GM04504 (cell line): ENCODE measurements around the gene FNDC3B.
"Not testable (repeated sequence)": the region's sequence is repeated elsewhere in the genome, so short reads cannot be mapped to it uniquely, and the experiment has no call there.

Experiments
- DNase-seq: peaks from one replicate; pipeline ENCODE4 v3.0.0-alpha.2; 2012; ENCODE audit warnings: low read depth

FNDC3B gene

DNA sequence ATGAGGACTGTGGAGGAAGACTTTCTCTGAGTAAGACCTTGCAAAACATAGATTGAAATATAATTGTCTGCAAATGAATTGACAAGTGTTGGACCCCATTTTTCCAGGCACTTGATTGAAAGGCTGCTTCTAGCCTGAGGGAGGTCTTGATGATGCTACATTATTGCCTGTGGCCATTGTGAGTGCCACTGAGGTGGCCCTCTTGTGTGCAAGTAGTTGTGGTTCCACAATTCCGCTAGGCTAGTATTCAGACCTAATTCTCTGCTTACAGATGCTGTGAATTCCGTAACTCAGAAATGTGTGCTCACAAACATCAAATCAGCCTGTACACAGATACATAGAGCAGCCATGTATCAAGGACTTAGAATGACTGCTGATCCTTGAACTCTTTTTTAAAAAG is 34.7 kb downstream of the FNDC3B start:
- DNase-seq, result no peak

DNA sequence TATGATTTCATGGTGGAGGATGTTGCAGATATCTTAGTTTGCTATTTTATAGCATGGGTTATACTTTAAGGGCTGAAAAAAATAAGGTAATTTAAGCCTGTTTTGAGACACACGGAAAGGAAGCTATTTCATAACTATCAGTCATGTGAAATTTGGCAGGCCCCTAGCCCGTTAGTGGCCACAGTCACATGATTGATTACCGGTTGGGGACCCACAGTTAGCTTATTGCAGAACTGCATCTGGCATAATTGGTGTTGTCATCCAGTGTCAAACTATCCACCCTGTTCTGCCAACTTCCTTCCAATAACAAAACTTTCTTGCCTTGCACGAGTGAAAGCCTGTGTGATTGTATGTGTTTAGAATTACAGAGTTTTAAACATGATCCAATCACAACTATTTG is 35.2 kb downstream of the FNDC3B start:
- no peak for DNase-seq

DNA sequence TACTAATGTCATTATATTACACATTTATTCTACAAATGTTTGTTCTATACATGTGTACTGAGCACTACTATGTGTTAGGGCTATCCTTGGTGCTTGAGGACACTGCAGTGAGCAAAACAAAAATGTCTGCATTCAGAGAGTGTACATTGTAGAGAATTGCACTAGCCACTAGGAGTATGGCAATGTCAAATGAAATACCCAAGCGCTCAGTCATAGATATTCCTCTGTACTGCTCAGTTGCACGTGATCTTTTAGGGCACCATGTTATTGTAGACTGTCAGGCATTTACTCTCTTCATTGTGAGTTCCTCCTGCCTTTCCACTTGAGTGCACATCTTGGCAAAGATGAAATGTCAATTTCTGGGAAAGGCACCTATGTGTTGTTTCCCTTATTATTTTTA is 36.8 kb downstream of the FNDC3B start:
- no peak for DNase-seq

DNA sequence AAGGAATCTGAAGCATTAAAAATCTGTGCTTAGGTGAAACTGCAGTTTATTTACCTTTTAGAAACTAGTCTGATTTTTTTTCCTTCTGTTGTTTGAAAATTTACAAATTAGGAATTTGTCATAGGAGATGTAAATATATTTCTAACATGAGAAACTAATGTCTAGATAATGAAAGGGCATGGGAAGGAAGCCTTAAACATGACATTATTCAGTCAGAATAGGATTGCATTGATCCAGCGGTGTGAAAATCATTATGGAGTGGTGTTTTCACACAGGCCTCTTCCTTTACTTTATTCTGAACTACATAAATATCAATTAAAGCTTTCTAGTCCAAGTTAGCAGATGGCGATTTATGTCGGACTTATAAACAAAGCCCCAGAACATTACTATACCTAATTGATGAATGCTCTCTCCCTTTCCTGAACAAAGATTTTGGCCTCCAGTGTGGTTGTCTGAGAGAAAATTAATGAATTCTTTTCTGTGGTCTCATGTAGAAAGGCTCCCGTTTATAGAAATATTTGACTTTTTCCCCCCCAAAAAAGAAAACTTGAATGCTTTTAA is 37.9 kb downstream of the FNDC3B start:
- no peak for DNase-seq

DNA sequence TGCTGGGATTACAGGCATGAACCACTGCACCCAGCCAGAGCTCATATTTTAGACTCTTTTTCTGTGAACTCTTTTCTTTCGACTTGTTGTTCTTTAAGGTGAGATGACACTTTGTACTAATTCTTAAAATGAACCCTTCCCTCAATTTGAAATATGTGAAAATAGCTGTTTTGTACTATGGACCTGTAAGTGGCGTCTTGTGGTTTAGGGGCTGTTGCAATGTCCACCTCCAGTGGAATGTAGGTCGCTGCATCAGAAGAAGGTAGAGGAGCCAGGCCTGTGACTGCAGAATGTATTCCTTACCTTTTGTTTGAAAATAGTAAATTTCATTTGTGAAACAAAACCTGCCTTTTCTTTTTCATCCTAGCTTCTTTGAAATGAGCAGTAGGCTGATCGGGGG is 38.9 kb downstream of the FNDC3B start:
- no peak for DNase-seq

DNA sequence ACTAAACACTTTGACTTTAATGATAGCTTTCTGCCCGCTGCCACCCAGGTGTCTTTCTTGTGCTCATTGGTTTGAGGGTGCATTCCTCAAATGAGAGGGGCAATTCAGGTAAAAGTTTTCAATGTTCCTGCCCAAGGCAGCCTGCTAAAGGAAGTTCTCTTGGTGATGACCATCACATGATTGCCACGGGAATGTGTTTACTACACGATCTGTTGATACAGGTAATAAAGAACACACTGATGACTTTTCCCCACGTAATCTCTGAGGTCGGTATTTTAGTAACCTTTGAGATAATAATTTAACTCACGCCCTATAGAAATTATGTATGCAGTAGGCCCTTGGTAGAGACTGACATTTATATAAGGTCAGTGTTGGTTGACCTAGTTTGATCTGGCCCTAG is 39.3 kb downstream of the FNDC3B start:
- no peak for DNase-seq

DNA sequence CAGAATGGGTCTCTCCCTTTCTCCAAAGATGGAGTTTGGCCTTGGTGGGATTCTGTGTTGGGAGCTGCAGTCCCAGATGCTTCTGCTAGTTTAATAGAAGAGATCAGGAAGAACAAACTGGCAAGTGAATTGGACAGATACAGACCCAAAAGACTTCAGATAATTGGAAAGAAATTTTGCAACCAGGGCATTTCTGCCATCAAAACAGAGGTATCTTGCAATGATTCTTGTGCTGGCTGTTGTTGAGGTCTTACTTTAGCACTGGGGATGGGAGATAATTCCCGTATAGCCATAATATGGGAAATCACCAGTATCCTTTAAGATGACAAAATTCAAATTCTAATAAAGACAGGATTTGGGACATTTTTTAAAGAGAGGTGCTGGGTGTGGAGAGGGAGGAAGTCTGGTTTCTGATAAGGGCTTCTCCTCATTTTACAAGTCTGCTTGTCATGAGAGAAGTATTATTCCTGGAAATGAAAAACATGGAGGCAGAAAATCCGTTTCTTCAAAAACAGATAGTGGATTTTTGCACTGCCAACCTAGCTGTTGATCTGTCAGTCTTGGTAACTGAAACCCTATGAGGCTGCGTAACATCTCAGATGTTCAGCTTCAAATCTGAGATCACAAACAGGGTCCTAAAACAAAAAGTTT is 40.1 kb downstream of the FNDC3B start:
- DNase-seq, result no peak

DNA sequence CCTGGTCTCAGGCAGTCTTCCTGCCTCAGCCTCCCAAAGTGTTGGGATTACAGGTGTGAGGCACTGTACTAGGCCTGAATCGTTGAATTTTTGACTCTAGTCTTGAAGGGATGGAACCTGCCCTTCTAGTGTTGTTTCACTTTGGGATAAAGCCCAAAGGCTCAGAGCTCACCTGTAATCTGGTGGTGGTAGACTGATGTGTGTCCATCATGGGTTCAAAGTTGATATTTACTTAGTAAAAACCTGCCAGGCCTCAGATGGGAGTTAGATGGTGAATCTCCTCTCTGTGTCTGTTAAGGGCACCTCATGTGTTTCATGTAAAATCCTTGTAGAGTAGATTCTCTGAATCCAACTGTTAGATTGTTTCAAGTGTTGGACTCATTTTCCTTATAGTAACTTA is 41.1 kb downstream of the FNDC3B start:
- no peak for DNase-seq

DNA sequence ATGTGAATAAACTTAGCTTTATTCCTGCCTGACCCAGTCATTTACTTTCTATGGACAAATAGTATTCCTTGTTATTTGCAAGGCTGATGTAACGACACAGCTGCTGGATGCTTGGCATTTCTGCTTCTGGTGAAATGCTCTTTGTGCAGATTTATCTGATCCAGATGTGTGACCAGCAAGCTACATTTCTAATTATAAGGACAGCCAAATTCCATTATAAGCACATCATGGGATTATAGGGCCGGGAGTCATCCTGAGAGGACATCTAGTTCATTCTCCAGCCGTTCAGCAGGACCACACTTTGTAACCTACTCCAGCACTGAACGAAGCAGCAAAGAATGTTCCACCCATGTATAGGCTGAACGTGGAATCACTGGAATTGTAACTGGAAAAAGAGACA is 42.9 kb downstream of the FNDC3B start:
- peak; percentile 97 for DNase-seq

DNA sequence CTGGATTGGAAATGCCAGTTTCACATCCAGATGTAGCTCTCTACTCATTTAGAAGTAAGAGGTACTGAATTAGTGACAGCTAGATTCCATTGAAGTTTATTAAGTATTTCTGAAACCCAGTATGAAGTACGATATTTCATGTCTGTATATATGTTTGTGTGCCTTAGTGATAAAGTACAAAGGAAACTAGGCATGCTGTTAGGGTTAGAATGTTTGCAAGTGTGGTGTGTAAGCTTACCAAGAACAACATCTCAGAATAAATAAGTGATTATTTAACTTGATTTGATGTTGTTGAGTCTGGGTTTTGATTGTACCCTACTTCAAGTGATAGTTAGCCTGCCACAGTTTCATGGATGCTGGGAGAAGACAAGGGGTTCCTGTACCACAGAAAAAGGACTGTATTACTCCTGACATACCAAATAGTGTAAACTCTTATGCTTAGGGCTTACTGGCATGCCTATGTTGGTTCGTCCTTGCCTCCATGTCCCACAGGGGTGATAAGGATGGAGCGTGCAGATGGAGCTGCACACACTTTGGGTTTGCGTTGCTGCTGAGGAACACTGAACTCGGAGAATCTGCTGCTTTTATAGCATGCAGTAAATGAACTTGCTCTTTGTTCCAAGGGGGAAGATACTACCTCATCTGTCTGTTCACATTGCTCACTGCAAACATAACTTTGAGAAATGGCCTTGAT is 43.6 kb downstream of the FNDC3B start:
- no peak for DNase-seq

DNA sequence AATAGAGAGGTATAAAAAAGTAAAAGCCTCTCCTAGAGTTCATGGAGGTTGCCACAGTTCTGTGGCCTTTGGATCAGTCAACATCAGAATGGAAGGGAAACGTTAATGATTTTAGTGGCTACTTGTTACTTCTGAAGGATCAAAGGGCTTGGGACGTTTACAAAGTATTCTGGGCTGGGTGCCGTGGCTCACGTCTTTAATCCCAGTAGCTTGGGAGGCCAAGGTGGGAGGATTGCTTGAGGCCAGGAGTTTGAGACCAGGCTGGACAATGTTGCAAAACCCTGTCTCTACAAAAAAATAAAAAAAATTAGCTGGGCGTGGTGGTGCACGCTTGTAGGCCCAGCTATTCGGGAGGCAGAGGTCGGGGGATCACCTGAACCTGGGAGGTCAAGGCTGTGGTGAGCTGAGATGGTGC is 44.6 kb downstream of the FNDC3B start:
- DNase-seq, result no peak

DNA sequence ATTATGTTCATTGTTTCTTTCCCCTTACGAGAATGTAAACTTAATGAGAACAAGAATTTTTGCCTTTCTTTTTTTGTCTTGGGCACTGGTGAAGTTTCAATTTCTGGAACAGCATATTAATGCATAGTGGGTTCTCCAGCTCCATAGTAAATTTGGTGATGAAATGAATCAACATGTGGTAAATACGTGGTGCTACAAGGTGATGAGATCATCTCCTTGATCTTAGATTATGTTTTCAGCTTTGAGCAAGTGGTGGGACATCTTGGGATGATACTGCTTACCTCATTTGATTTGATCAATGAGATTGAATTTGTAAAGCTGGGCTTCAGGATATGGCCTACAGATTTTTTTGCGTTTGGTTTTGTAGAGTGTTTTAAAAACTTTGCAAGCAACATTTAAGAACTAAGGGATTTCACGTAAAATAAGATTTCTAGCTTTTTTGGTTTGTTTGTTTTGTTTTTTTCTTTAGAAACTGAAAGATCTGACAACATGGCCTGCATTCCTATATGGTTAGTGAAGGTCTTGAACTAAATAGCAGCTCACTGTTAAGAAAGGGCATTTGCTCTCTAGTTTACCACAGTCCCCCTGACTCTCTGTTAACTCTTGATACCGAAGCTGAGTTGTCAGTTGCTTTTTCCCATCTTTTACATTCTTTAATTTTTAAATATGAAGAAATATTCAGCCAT is 45.6 kb downstream of the FNDC3B start:
- no peak for DNase-seq

DNA sequence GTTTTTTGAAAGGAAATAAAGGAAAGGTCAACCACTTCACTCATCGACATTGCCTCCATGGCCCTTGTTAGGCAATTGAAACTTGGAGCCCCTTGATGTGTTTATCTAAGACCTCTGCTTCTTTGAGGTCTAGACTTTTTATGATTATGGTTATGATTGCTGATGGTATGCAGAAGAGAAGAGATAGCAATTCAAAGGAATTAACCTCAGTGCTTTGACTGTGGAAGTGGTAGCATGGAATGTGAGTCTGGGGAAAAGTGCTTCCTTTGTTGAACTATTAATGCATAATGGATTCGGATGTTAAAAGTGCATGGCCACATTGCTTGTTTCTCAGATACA is 46.1 kb downstream of the FNDC3B start:
- DNase-seq, result no peak

DNA sequence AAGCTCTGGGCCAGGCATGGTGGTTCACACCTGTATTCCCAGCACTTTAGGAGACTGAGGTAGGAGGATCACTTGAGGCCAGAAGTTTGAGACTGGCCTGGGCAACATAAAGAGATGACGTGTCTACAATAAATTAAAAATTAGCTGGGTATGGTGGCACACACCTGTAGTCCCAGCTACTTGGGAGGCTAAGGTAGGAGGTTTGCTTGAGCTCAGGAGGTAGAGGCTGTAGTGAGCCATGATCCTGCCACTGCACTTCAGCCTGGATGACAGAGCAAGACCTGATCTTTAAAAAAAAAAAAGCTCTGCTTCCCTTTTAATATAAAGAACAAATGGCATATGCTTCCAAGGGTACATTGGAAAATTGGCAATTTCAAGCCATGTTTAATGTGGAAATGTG is 46.7 kb downstream of the FNDC3B start:
- DNase-seq, result no peak

DNA sequence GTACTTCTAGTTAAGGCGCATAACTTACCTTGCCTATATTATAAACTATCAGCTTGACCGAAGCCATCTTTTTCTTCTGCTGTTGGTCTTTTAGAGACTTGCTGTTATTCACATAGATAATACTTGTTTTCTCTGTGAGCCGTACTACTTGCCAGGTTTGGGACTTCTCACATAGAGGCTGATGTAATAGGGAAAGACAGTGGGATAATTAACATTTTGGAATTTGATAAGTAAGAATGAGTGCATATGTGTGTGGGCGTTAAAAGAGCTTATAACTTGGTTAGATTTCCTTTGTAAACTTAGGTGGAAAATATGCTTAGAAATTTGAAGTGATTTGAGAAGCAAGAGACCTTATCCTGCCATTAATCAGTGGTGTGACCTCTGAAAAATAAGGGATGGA is 47.8 kb downstream of the FNDC3B start:
- no peak for DNase-seq

DNA sequence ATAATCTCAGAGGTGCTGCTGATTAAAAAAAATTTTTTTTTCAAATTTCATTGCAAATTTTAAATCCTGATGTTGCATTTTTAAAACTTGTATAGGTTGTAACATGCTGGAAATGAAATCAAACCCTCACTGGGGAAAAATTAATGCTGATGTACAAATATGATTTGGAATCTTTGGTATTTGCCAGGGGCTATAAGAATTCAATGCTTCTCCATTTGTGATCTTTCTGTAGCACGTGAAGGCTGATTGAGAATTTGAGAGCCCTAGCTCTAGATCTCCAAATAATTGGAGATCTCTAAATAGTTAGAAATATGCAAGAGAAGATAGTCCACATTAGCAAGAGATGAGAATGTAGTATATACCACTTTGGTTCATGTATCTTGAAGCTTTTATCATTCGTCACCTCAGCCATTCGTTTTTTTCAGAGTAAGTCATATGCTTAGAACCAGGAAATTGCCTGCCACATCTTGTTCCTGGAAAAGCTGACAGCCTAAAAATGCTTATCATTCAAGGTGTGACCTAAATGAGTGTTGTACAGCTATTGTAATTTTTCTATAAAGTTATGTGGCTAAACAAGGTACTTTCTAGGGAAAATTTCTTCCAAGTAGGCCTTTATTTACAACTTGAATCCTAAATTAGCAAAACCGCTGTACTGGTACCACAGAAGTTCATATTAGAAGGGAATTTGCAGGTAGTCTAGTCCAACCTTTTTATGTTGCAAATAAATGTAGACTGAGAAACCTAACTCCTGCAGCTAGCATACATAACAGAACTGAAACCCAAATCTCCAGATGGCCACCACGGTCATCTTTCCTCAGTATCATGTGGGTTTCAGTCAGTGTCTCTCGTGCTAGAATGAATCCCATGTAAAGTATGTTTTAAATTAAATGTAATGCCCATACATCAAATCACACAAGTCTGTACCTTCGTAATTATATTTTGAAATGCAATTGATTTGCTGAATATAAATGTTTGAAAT is 48.5 kb downstream of the FNDC3B start:
- DNase-seq, result no peak

DNA sequence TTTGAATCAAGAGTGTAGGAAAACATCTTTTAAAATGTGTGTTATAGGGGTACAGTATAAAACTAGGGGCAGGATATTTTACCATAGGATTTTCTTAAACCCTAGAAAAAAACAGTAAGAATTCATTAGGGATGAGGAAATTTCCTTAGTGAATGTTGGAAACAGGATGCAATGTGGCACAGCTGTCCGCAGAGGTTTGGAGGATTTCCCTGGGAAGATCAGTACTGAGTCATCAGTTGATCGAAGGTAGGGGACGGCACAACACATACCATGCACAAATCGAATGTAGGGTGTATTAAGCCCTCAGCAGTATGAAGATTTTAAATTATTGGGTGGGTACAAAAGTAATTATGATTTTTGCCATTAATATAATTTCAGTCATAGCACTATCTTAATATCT is 49.9 kb downstream of the FNDC3B start:
- no peak for DNase-seq

DNA sequence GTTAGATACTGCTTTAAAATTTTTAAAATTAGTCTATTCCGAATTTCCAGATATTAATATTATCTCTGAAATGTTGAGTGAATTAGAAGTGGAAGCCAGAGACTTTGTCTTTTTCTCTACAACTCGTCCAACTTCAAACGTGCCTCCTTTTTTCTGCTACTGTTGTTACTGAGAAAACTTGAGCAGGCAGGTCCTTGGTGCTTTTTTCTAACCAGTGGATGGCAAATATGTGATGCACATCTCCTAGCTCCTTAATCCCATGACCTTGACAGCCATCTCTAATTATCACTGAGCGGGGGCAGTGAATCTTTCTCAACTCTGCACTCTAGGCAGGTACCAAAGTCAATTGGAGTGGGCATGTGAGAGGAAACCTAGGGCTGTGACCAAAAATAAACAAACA is 50.7 kb downstream of the FNDC3B start:
- no peak for DNase-seq

DNA sequence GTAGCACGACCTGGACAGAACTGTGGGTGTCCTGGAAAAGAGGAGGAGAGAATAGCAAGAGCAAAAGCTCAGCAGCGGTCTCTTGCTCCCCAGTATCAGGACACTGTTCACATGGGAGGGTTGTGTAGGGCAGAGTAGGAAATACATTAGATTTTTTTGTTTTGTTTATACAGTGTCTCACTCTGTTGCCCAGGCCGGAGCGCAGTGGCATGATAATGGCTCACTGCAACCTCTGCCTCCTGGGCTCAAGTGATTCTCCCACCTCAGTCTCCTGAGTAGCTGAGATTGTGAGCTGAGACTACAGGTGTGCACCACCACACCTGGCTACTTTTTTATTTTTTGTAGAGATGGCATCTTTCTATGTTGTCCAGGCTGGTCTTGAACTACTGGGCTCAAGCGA is 53.3 kb downstream of the FNDC3B start:
- no peak for DNase-seq

DNA sequence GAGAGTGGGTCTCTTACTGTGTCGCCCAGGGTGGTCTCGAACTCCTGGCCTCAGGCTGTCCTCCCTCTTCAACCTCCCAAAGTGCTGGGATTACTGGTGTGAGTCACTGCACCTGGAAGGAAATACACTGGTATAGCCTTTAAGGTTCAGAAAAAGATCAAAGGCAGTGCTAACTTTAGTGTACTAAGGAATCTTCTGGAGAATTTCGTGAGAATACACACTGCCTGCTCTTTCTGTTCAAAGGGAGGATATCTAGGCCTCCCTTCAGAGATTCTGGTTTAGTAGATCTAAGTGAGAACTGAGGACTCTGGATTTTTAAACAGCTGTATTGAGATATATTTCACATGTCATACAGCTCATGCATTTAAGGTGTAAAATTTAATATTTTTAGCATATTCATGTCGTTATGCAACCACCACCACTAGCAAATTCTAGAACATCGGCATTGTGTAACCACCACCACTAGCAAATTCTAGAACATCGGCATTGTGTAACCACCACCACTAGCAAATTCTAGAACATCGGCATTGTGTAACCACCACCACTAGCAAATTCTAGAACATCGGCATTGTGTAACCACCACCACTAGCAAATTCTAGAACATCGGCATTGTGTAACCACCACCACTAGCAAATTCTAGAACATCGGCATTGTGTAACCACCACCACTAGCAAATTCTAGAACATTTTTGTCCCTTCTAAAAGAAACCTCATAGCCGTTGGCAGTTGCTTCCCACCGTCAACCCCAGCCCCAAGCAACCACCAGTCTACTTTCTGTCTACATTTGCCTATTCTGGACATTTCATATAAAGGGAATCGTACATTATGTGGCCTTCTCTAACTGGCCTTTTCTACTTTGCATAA is 54.4 kb downstream of the FNDC3B start:
- not testable (repeated sequence) for DNase-seq
